ENCODE results near the gene ALOX12B.
"Not testable (repeated sequence)": the region's sequence is repeated elsewhere in the genome, so short reads cannot be mapped to it uniquely, and the experiment has no call there.

Gene ALOX12B

GRCh38 chr17:8068736-8069586 lies 18.6 kb downstream of the ALOX12B start:
- in situ Hi-C loops (cut with HindIII; ENCODE audit: low sequenced_read_pairs): no loop called here

- in situ Hi-C loops (cut with HindIII; ENCODE audit: low sequenced_read_pairs): no loop called here
These were observed 19.7 kb downstream of the ALOX12B start for GRCh38 chr17:8067806-8068205.

GRCh38 chr17:8066841-8067775 lies 20.4 kb downstream of the ALOX12B start:
- in situ Hi-C loops (cut with HindIII; ENCODE audit: low sequenced_read_pairs): no loop called here

GRCh38 chr17:8064561-8065019 lies 22.9 kb downstream of the ALOX12B start:
- in situ Hi-C loops (cut with HindIII; ENCODE audit: low sequenced_read_pairs): no loop called here

- in situ Hi-C loops (cut with HindIII; ENCODE audit: low sequenced_read_pairs): no loop called here
These were observed 23.6 kb downstream of the ALOX12B start for GRCh38 chr17:8063761-8064534.

GRCh38 chr17:8062807-8063483 lies 24.6 kb downstream of the ALOX12B start:
- in situ Hi-C loops (cut with HindIII; ENCODE audit: low sequenced_read_pairs): no loop called here

- in situ Hi-C loops (cut with HindIII; ENCODE audit: low sequenced_read_pairs): no loop called here
These were observed 25.1 kb downstream of the ALOX12B start for GRCh38 chr17:8062435-8062806.

GRCh38 chr17:8061851-8062250 lies 25.7 kb downstream of the ALOX12B start:
- in situ Hi-C loops (cut with HindIII; ENCODE audit: low sequenced_read_pairs): not testable (repeated sequence)

GRCh38 chr17:8060274-8060673 lies 27.2 kb downstream of the ALOX12B start:
- in situ Hi-C loops (cut with HindIII; ENCODE audit: low sequenced_read_pairs): no loop called here

- in situ Hi-C loops (cut with HindIII; ENCODE audit: low sequenced_read_pairs): no loop called here
These were observed 28.4 kb downstream of the ALOX12B start for GRCh38 chr17:8059131-8059530.

- in situ Hi-C loops (cut with HindIII; ENCODE audit: low sequenced_read_pairs): no loop called here
These were observed 29.8 kb downstream of the ALOX12B start for GRCh38 chr17:8057691-8058114.

GRCh38 chr17:8056976-8057625 lies 30.4 kb downstream of the ALOX12B start:
- in situ Hi-C loops (cut with HindIII; ENCODE audit: low sequenced_read_pairs): no loop called here

GRCh38 chr17:8056232-8056975 lies 31.1 kb downstream of the ALOX12B start:
- in situ Hi-C loops (cut with HindIII; ENCODE audit: low sequenced_read_pairs): no loop called here

- in situ Hi-C loops (cut with HindIII; ENCODE audit: low sequenced_read_pairs): no loop called here
These were observed 31.7 kb downstream of the ALOX12B start for GRCh38 chr17:8055851-8056231.

- in situ Hi-C loops (cut with HindIII; ENCODE audit: low sequenced_read_pairs): no loop called here
These were observed 33.9 kb downstream of the ALOX12B start for GRCh38 chr17:8053600-8053999.

- in situ Hi-C loops (cut with HindIII; ENCODE audit: low sequenced_read_pairs): no loop called here
These were observed 35.0 kb downstream of the ALOX12B start for GRCh38 chr17:8052256-8053252.

GRCh38 chr17:8051831-8052230 lies 35.7 kb downstream of the ALOX12B start:
- in situ Hi-C loops (cut with HindIII; ENCODE audit: low sequenced_read_pairs): no loop called here

GRCh38 chr17:8048736-8049135 lies 38.8 kb downstream of the ALOX12B start:
- in situ Hi-C loops (cut with HindIII; ENCODE audit: low sequenced_read_pairs): no loop called here
